Measurements from ENCODE around the gene CKAP2L. TPM values are rescaled to one million over a fixed set of nuclear protein-coding genes. Genes with fewer than 3 reads are reported as not detected.

CKAP2L gene
- total and polyA plus RNA-seq, 9 of the 15 experiments (the other 6 are each of a cell fraction or from before 2014, with no cell fraction given) = 10.4 to 21.9 (median 14.2) TPM

DNA sequence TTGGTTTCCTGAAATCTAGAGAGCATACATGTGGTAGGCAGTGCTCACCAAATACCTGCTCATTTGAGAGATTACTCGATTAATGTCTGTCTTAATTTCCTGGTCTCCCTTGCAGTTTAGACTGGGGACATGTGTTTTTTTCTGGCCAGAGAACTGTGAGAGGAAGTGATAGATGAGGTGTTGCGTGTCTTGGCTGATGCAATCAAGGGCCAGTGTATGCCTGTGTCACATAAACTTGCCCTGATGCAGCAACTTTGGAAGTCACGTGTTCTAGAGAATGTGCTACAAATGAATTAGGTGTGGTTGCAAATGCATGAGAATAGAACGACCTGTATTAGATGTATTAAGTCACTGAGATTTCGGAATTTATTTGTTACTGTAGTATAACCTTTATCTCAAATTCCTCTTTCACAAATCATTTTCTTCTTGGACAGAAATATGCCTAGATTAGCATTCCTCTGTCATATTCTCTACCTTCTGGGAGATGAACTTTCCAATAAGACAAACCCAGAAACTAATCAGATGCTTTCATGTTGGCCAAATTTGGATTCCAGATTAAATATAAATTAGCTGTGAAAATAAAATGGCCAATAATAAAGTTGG, 29.8 kb upstream of the CKAP2L start (continued):
- peak; percentile 98 for TF ChIP-seq ZNF592 (IDR thresholded peaks at IDR 0.05)
- TF ChIP-seq ZNF197 (CRISPR knock-in tag; IDR thresholded peaks at IDR 0.05; ENCODE audit: low read depth) = peak; percentile 57; the same call in 1 of the 2 replicates
- TF ChIP-seq USF2 (CRISPR knock-in tag; IDR thresholded peaks at IDR 0.05) = peak; percentile 88
- peak; percentile 85 for TF ChIP-seq DPF2 (IDR thresholded peaks at IDR 0.05)
- peak; percentile 89 for TF ChIP-seq TAF9B (IDR thresholded peaks at IDR 0.05; ENCODE audit: partially characterized antibody)
- 0 out of 2 replicates have a peak, but pooled peaks have one; percentile 10 for TF ChIP-seq GATAD2B (IDR thresholded peaks at IDR 0.05; ENCODE audit: borderline replicate concordance)
- TF ChIP-seq MAZ (CRISPR knock-in tag; conservative IDR thresholded peaks at IDR 0.05 in 1 of 2, IDR thresholded peaks at IDR 0.05 in 1 of 2) = peak in 1 of 2 experiments; percentile 40; a peak in 1 of 4 replicates
- peak in 1 of 2 experiments; percentile 63; a peak in 1 of 4 replicates for TF ChIP-seq TBL1XR1 (IDR thresholded peaks at IDR 0.05; ENCODE audit: low read length in 2 of 2)
- TF ChIP-seq, protein P1, sequence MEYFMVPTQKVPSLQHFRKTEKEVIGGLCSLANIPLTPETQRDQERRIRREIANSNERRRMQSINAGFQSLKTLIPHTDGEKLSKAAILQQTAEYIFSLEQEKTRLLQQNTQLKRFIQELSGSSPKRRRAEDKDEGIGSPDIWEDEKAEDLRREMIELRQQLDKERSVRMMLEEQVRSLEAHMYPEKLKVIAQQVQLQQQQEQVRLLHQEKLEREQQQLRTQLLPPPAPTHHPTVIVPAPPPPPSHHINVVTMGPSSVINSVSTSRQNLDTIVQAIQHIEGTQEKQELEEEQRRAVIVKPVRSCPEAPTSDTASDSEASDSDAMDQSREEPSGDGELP (CRISPR knock-in tag; IDR thresholded peaks at IDR 0.05; ENCODE audit: borderline replicate concordance) = peak; percentile 25; the same call in 1 of the 2 replicates
- peak in 1 of 2 experiments; percentile 85; a peak in 2 of 4 replicates for TF ChIP-seq RCOR1 (IDR thresholded peaks at IDR 0.05; ENCODE audit: borderline replicate concordance in 1 of 2, low read depth in 2 of 2, low read length in 2 of 2)
- TF ChIP-seq RBM25 (IDR thresholded peaks at IDR 0.05; ENCODE audit: low read depth, low read length, severe bottlenecking) = no peak
- TF ChIP-seq TRIM24 (IDR thresholded peaks at IDR 0.05) = peak; percentile 98
- TF ChIP-seq ETV5 (CRISPR knock-in tag; IDR thresholded peaks at IDR 0.05; ENCODE audit: low read depth) = peak; percentile 92
- peak; percentile 90 for TF ChIP-seq CXXC5 (CRISPR knock-in tag; IDR thresholded peaks at IDR 0.05)
- TF ChIP-seq HDAC3 (IDR thresholded peaks at IDR 0.05; ENCODE audit: borderline replicate concordance, partially characterized antibody) = peak; percentile 42
- no peak for TF ChIP-seq ZBED1 (IDR thresholded peaks at IDR 0.05)
- TF ChIP-seq BRF1 (IDR thresholded peaks at IDR 0.05; ENCODE audit: borderline replicate concordance, extremely low read depth, insufficient read length) = no peak
- no peak for TF ChIP-seq STAT5B (CRISPR knock-in tag; IDR thresholded peaks at IDR 0.05)
- peak; percentile 98 for TF ChIP-seq L3MBTL2 (IDR thresholded peaks at IDR 0.05)
- no peak for TF ChIP-seq RFX5 (IDR thresholded peaks at IDR 0.05; ENCODE audit: low read depth, low read length)
- peak; percentile 92 to 95 for TF ChIP-seq FOXK2 (conservative IDR thresholded peaks at IDR 0.05 in 1 of 2, IDR thresholded peaks at IDR 0.05 in 1 of 2; ENCODE audit: low read depth in 2 of 2)
